Ovary (tissue), 3 donors: ENCODE data around the gene GUCA2A.

Experiments
- CTCF ChIP-seq, 3 donors: fragments of 450-650 bp in 2 of 3; fragments of 200-600 bp in 1 of 3; IDR thresholded peaks; one replicate each; pipeline versions ENCODE4 v1.5.1 to v1.8.0; 2016 to 2022; ENCODE audit warnings: antibody characterized with exemption in 3 of 3, mild to moderate bottlenecking in 1 of 3
- POLR2A ChIP-seq: fragments of 450-650 bp; IDR thresholded peaks from one replicate; pipeline ENCODE4 v1.6.1; 2017; ENCODE audit warnings: antibody characterized with exemption, mild to moderate bottlenecking, moderate library complexity
- donor health status: DM: no; HTN: no; CAD: no.

GRCh38 chr1:42133390-42133789 is 31.2 kb downstream of the GUCA2A start:
- TF ChIP-seq CTCF (IDR thresholded peaks at IDR 0.05) = no peak
- TF ChIP-seq POLR2A = no peak
